ENCODE results near the gene TTI1.

TTI1 gene

DNA sequence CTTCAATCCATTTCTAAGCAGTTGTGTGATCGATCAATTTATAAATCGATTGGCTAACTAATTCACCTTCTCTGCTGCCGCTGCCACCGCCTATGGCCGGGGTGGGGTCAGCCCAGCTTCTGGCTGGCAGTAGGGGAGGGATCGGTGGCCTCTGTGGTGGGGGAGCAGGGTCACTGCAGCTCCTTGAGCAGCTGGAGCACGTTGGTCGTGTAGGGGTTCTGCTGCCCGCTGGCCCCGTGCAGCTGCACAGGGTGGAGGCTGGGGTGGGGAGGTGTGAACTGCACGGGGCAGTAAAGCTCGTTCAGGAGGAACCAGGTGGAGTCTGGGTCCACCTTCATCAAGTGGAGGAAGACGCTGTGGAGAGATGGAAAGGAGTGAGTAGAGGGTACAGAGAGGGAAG is 50.0 kb downstream of the TTI1 start:
- no peak for TF ChIP-seq POLR2AphosphoS5 (IDR thresholded peaks at IDR 0.05; ENCODE audit: low read depth, low read length)
- TF ChIP-seq POLR2A (IDR thresholded peaks at IDR 0.05; ENCODE audit: low read depth, low read length) = no peak
- TF ChIP-seq TAF1 (IDR thresholded peaks at IDR 0.05; ENCODE audit: borderline replicate concordance, low read depth, low read length) = no peak
- DNase-seq (ENCODE audit: insufficient read length) (no peak), FAIRE-seq (no peak)

DNA sequence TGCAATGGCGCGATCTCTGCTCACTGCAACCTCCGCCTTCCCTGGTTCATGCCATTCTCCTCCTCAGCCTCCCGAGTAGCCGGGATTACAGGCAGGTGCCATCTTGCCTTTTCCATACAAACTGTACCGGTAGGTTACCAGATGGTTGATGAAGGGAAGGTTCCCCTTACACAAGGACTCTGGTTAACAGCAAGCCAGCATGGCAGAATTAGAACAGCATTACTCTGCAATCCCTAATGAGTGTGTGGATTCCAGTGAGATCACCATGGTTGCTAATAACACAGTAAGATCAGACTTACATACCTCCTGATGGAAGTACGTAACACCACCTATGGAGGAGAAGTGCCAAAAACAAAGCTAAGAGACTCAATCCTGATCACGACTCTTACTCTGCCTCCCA is 51.7 kb downstream of the TTI1 start:
- no peak for TF ChIP-seq POLR2A (IDR thresholded peaks at IDR 0.05; ENCODE audit: low read depth, low read length)
- TF ChIP-seq POLR2AphosphoS5 (IDR thresholded peaks at IDR 0.05; ENCODE audit: low read depth, low read length) = no peak
- no peak for TF ChIP-seq TAF1 (IDR thresholded peaks at IDR 0.05; ENCODE audit: borderline replicate concordance, low read depth, low read length)
- DNase-seq (ENCODE audit: insufficient read length) (no peak), FAIRE-seq (no peak)

DNA sequence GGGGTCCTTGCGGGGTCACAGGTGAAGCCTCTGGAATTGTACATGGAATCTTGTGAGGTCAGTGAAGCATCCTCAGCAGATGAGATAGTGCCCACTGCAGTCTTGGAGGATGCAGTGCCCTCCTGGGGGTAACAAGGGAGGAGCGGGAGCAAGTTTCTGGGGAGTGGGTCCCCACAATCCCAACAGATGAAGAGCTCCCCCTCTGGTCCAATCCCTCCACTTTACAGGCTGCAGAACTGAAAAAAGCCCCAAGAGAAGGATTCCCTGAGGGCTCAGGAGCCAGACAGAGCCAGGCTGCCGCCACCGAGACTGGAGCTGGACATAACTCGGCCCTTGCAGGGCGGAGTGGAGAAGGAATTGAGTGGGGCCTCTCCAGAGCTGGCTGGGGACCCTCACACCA is 52.4 kb downstream of the TTI1 start:
- no peak for TF ChIP-seq POLR2A (IDR thresholded peaks at IDR 0.05; ENCODE audit: low read depth, low read length)
- TF ChIP-seq TAF1 (IDR thresholded peaks at IDR 0.05; ENCODE audit: borderline replicate concordance, low read depth, low read length) = no peak
- no peak for TF ChIP-seq POLR2AphosphoS5 (IDR thresholded peaks at IDR 0.05; ENCODE audit: low read depth, low read length)
- no peak for FAIRE-seq
- no peak for DNase-seq (ENCODE audit: insufficient read length)

DNA sequence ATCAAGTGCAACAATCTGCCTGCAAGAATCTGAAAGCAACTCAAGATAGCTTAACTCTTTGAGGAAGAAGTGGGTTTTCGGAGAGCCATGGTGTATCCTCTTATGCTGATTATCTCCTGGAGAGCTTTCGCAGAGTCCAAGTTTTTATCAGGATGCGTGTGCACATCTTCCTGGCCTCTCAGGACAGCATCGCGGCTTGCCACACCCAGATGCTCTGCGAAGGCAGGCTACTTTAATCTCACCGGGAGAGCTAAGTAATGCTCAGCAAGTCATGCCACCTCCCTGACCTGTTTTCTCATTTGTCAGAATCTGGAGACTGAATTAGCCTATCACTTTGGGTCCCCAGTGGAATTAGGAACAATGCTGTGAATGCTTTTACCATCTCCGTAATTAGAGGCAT is 52.9 kb downstream of the TTI1 start:
- FAIRE-seq (no peak), DNase-seq (ENCODE audit: insufficient read length) (no peak)
- no peak for TF ChIP-seq TAF1 (IDR thresholded peaks at IDR 0.05; ENCODE audit: borderline replicate concordance, low read depth, low read length)
- no peak for TF ChIP-seq POLR2AphosphoS5 (IDR thresholded peaks at IDR 0.05; ENCODE audit: low read depth, low read length)
- no peak for TF ChIP-seq POLR2A (IDR thresholded peaks at IDR 0.05; ENCODE audit: low read depth, low read length)

DNA sequence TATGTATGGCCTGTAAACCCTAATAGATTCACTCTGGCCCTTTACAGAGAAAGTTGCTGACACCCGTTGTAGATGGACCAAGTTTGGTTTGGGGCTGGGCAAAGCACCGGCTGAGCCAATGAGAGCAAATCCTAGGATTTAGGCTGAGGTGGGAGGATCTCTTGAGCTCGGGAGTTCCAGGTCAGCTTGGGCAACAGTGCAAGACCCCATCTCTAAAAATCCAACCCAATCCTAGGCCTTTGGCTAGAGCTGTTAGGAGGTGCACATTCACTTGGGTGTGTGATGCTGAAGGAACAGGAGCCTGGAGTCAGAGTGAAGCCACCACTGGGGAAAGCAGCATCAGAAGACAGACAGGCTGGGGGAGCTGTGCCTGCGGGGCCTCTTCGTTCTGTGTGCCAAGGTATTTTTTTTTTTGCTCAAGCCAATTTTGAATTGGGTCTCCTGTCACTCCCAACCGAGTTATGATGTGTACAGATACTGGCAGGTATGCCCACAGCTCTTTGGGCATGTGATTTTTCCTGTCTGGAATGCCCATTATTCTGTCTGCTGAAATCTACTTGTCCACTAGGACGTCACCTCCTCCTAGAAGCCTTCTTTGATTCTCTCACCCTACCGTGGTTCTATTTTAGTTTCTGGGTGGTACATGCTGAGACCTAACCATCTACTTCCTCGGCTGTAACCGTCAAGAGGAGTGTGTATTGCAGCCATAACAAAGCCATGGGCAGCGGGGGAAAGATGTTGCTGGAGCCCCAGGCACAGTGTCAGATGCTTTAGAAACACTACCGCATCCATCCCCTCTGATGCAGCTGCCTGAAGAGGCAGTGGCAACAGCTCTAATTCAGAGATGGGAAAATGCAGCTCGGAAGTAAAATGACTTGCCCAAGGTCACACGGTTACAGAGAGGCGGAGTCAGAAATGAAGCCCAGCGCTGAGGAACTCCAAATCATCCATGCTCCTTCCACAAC is 54.0 kb downstream of the TTI1 start:
- TF ChIP-seq POLR2A (IDR thresholded peaks at IDR 0.05; ENCODE audit: low read depth, low read length) (no peak), TAF1 (IDR thresholded peaks at IDR 0.05; ENCODE audit: borderline replicate concordance, low read depth, low read length) (no peak), POLR2AphosphoS5 (IDR thresholded peaks at IDR 0.05; ENCODE audit: low read depth, low read length) (no peak)
- FAIRE-seq (no peak), DNase-seq (ENCODE audit: insufficient read length) (no peak)

DNA sequence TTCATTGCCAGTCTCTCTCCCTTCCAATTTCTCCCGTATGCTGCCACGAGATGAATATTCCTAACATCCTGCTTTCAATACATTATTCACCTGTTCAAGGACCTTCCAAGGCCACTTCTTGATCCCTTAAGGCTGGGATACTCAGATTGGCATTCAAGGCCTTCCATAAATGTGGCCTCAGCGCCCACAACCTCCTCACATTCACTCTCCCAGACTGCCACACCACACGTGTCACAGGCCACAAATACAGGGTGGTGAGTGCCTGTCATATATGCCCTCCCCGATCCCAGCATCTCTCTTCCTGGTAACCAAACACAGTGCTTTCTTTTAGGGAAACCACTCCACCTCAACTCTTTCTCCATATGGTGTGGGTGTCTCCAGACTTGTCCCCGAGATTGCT is 55.5 kb downstream of the TTI1 start:
- FAIRE-seq (no peak), DNase-seq (ENCODE audit: insufficient read length) (no peak)
- TF ChIP-seq TAF1 (IDR thresholded peaks at IDR 0.05; ENCODE audit: borderline replicate concordance, low read depth, low read length) (no peak), POLR2A (IDR thresholded peaks at IDR 0.05; ENCODE audit: low read depth, low read length) (no peak), POLR2AphosphoS5 (IDR thresholded peaks at IDR 0.05; ENCODE audit: low read depth, low read length) (no peak)

DNA sequence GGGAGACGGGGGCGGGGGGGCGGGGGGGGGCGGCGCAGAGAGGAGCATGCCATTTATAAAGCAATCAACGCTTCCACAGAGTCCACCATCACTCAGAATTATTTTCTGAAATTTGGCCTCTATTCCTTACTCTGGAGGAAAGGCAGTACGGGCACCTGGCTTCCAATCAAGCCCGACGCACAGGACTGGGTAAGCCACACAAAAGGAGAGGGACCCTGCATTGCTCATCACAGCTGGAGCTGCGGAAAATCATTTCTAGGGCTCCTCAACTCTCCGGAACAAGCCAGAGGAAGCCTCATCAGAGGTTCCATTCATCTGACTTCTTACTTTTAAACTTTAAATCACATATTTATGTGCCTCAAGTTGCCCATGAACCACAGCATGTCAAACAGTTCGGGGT is 55.9 kb downstream of the TTI1 start:
- DNase-seq (ENCODE audit: insufficient read length) = no peak
- no peak for TF ChIP-seq POLR2A (IDR thresholded peaks at IDR 0.05; ENCODE audit: low read depth, low read length)
- no peak for TF ChIP-seq POLR2AphosphoS5 (IDR thresholded peaks at IDR 0.05; ENCODE audit: low read depth, low read length)
- TF ChIP-seq TAF1 (IDR thresholded peaks at IDR 0.05; ENCODE audit: borderline replicate concordance, low read depth, low read length) = no peak

DNA sequence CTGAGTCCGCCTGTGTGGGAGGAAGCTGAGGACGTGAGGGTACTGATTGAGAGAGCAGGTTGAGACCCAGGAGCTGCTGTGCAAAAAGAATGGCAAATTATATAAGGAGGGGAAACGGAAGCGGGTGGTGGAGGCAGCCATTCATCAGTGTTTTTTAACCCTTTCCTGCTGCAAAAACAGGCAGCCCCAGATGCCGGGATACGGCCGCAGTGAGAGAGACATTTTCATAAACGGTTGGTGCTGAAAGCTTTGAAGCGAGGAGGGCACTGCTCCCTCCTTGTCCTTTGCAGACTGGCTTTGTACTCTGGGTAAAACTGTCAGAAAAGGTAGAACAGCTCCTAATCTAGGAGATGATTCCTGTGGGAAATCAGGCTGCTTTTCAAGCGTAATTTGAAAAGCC is 56.4 kb downstream of the TTI1 start:
- no peak for DNase-seq (ENCODE audit: insufficient read length)
- TF ChIP-seq TAF1 (IDR thresholded peaks at IDR 0.05; ENCODE audit: borderline replicate concordance, low read depth, low read length) = no peak
- TF ChIP-seq POLR2AphosphoS5 (IDR thresholded peaks at IDR 0.05; ENCODE audit: low read depth, low read length) = no peak
- no peak for TF ChIP-seq POLR2A (IDR thresholded peaks at IDR 0.05; ENCODE audit: low read depth, low read length)
- FAIRE-seq = no peak

More for the DNA sequence above, 55.9 kb downstream of the TTI1 start:
- FAIRE-seq = no peak

DNA sequence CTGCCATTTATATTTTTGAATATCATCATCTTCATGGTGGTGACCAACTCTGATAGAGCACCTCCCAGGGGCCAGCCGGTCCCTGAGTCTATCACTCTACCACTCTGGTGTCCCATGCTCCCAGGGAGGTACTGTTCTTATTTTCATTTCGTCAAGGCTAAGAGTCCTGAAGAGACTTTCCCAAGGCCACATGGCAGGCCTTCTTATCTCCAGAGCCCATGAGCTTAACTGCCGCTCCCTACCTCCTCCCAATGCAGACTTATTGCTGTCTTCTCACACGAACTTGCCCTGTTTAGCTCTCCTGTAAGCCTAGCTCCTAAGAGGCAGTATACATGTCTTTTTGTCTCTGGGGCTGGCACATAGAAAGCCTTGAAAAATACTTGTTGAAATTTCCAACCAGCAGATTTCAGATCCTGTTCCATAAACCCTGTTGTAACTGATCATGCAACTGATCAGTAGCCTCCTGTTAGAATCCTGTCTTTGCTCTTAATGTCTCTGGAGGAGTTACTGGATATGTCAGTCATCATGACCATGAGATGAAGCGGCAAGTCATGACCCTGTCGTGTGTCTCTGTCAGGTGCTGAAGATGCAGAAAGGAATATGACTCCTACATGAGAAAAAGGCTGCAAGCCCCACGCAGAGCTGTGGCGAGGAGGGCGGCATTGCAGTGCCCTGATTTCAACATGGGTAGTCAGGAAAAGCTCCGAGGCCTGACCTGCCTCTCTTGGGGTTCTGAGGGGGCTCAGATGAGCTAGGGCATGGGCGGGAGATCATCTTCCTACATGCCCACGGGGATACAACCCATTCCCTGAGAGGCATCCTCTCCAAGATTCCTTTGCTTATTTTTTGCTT is 60.0 kb downstream of the TTI1 start:
- TF ChIP-seq POLR2A (IDR thresholded peaks at IDR 0.05; ENCODE audit: low read depth, low read length) (no peak), POLR2AphosphoS5 (IDR thresholded peaks at IDR 0.05; ENCODE audit: low read depth, low read length) (no peak), TAF1 (IDR thresholded peaks at IDR 0.05; ENCODE audit: borderline replicate concordance, low read depth, low read length) (no peak)
- DNase-seq (ENCODE audit: insufficient read length) = no peak
- FAIRE-seq = no peak

DNA sequence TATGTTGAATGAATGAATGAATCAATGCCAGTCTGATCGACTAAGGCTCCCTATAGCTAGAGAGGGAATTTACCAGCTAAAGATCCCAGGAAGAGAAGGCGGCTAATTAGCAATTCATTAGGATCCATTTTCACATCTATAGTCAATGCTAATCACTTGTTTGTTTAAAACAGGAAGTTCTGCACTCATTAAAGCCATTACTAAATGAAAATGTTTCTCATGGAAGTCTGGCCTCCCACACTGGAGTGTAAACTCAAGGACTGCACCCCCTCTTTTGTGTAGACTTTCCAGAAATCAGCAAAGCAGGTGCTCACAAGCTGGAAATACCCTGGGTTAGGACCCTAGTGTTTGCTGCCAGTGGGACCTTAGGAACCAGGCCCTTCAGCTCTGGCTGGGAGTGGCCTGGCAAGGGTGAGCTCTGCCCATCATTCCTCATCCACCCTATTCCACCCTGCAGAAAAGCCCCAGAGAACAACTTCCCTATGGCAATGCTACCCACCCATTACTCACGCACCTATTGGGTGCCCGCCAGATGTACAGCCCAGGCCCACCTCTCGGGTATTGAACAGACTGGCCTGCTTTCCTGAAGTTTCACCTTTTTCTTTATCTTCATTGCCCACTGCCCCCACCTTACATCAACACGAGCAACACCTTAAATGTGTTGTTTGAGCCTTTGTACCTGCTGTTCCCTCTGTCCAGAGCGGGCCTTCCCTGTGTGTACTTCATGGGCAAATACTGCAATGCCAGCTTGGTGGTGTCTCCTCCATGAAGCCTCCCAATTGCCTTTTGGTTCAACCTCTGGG is 60.8 kb downstream of the TTI1 start:
- no peak for DNase-seq (ENCODE audit: insufficient read length)
- no peak for TF ChIP-seq POLR2A (IDR thresholded peaks at IDR 0.05; ENCODE audit: low read depth, low read length)
- no peak for FAIRE-seq

DNA sequence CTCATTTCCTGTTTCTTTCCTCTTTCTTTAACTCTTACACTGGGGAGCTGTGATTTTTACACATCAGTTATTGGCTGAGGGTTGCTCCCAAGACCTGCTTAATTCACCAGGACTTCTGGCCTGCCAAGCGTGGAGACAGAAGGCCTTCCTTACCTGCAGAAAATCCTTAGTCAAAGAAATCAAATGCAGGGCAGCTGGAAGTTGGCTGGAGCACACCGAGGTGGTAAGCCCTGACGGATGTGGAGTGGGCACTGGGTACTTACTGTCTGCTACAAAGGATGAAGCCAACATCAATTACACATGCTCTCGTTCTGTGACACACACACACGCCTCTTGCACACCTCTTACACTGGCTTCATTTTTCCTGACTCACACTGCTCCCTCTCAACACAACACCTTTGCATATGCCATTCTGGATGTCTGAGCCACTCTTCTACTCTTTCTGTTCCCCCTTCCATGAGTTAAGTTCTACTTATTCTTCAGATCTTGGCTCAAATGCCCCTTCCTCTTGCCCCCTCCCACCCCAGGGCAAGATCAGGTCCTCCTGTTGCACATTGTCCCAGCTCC is 61.6 kb downstream of the TTI1 start:
- no peak for TF ChIP-seq POLR2A (IDR thresholded peaks at IDR 0.05; ENCODE audit: low read depth, low read length)
- no peak for TF ChIP-seq POLR2AphosphoS5 (IDR thresholded peaks at IDR 0.05; ENCODE audit: low read depth, low read length)
- TF ChIP-seq TAF1 (IDR thresholded peaks at IDR 0.05; ENCODE audit: borderline replicate concordance, low read depth, low read length) = no peak
- FAIRE-seq (no peak), DNase-seq (ENCODE audit: insufficient read length) (no peak)

Data from GM12892 (cell line).